IMR-90 (cell line): Measurements from ENCODE around the gene ARHGEF10L. TPM values are rescaled to one million over a fixed set of nuclear protein-coding genes. Genes with fewer than 3 reads are reported as not detected.

ENCODE experiments used
- ATAC-seq: fragments of 200-7000 bp; cut with Tn5 transposase; 2 replicates; pipeline ENCODE4 v1.9.1; 2020; ENCODE audit warnings: low read depth, mild to moderate bottlenecking, moderate library complexity
- BruUV-seq: library from RNA; stranded (reverse); fragments of 400-500 nt; replicated peaks from 2 replicates; lab custom pipeline; 2021; lab: Mats Ljungman, UMichigan
- CTCF ChIA-PET: fragments of 300-600 bp; formaldehyde crosslinking; extraction: SDS; loops from one replicate; lab custom pipeline; 2021; ENCODE audit warnings: antibody characterized with exemption; lab: Yijun Ruan, JAX
- POLR2A ChIA-PET: fragments of 300-600 bp; sonication (Branson Sonifier 250); formaldehyde crosslinking; loops from one replicate; lab custom pipeline; 2022; ENCODE audit warnings: antibody characterized with exemption; ENCODE audit not compliant: unreplicated experiment; lab: Charles Lee
- DNase-seq: peaks from one replicate; pipeline ENCODE4 v3.0.0; 2013
- H2AFZ ChIP-seq: replicated peaks from 2 replicates; pipeline ENCODE3; 2013; ENCODE audit warnings: low read length, mild to moderate bottlenecking; ENCODE audit not compliant: poor library complexity
- H2AK5ac ChIP-seq: 2 replicates; pipeline ENCODE4 v1.6.1; 2013; ENCODE audit warnings: low read depth, low read length, inconsistent platforms
- H2AK9ac ChIP-seq: replicated peaks from 2 replicates; pipeline ENCODE3; 2013; ENCODE audit warnings: mild to moderate bottlenecking, low read depth, low read length, moderate library complexity; ENCODE audit not compliant: poor library complexity
- H2BK120ac ChIP-seq: 2 replicates; pipeline ENCODE4 v1.6.1; 2013; ENCODE audit warnings: low read depth, low read length, inconsistent platforms
- H2BK15ac ChIP-seq: 3 replicates; pipeline ENCODE4 v1.6.1; 2013; ENCODE audit warnings: low read depth, low read length, inconsistent platforms
- H2BK20ac ChIP-seq: 2 replicates; pipeline ENCODE4 v1.6.1; 2013; ENCODE audit warnings: low read depth, mild to moderate bottlenecking, inconsistent platforms, low read length, moderate library complexity
- H2BK5ac ChIP-seq: 2 replicates; pipeline ENCODE4 v1.6.1; 2013; ENCODE audit warnings: mild to moderate bottlenecking, low read depth, low read length, inconsistent platforms; ENCODE audit not compliant: poor library complexity, severe bottlenecking
- H3K14ac ChIP-seq: replicated peaks from 2 replicates; pipeline ENCODE4 v1.6.1; 2013; ENCODE audit warnings: low read depth, low read length, inconsistent platforms
- H3K18ac ChIP-seq: 2 replicates; pipeline ENCODE4 v1.6.1; 2013; ENCODE audit warnings: low read depth, low read length, control low read depth
- H3K23ac ChIP-seq: 2 replicates; pipeline ENCODE4 v1.6.1; 2013; ENCODE audit warnings: low read depth, low read length, inconsistent platforms
- H3K27ac ChIP-seq: 2 replicates; pipeline ENCODE4 v1.5.1; 2013; ENCODE audit warnings: mild to moderate bottlenecking, control low read depth, low read length; ENCODE audit not compliant: insufficient read depth
- H3K27me3 ChIP-seq: 2 replicates; pipeline ENCODE4 v1.6.1; 2013; ENCODE audit warnings: low read length; ENCODE audit not compliant: control insufficient read depth, insufficient read depth
- H3K36me3 ChIP-seq: 2 replicates; pipeline ENCODE4 v1.6.1; 2013; ENCODE audit warnings: low read length, mixed read lengths; ENCODE audit not compliant: control insufficient read depth, insufficient read depth
- H3K4ac ChIP-seq: 2 replicates; pipeline ENCODE4 v1.6.1; 2013; ENCODE audit warnings: low read depth, low read length, inconsistent platforms
- H3K4me1 ChIP-seq: 2 replicates; pipeline ENCODE4 v1.6.1; 2013; ENCODE audit warnings: low read length, mixed read lengths; ENCODE audit not compliant: control insufficient read depth, insufficient read depth
- H3K4me2 ChIP-seq: 2 replicates; pipeline ENCODE4 v1.6.1; 2013; ENCODE audit warnings: low read depth, mild to moderate bottlenecking, control low read depth, low read length, moderate library complexity
- H3K4me3 ChIP-seq: 2 replicates; pipeline ENCODE4 v1.5.1; 2013; ENCODE audit warnings: low read depth, mild to moderate bottlenecking, control low read depth, low read length, moderate library complexity; ENCODE audit not compliant: insufficient read depth
- H3K56ac ChIP-seq: 2 replicates; pipeline ENCODE4 v1.6.1; 2013; ENCODE audit warnings: low read length, inconsistent platforms; ENCODE audit not compliant: insufficient read depth; ENCODE audit errors: extremely low read depth
- H3K79me1 ChIP-seq, 2 experiments: 2 replicates each; pipeline ENCODE4 v1.6.1; 2013; ENCODE audit warnings: low read length in 2 of 2, inconsistent platforms in 1 of 2, low read depth in 1 of 2
- H3K9ac ChIP-seq: 2 replicates; pipeline ENCODE4 v1.6.1; 2013; ENCODE audit warnings: low read depth, low read length, control low read depth
- H3K9me1 ChIP-seq: 2 replicates; pipeline ENCODE4 v1.6.1; 2013; ENCODE audit warnings: low read length, inconsistent platforms; ENCODE audit not compliant: insufficient read depth
- H3K9me3 ChIP-seq: 2 replicates; pipeline ENCODE4 v1.6.1; 2013; ENCODE audit warnings: low read length; ENCODE audit not compliant: control insufficient read depth, insufficient read depth
- H4K20me1 ChIP-seq: 2 replicates; pipeline ENCODE4 v1.6.1; 2013; ENCODE audit warnings: low read length, inconsistent platforms; ENCODE audit not compliant: insufficient read depth
- H4K5ac ChIP-seq: 2 replicates; pipeline ENCODE4 v1.6.1; 2013; ENCODE audit warnings: mild to moderate bottlenecking, low read depth, low read length, control low read depth
- H4K8ac ChIP-seq, 2 experiments: 2 replicates each; pipeline ENCODE4 v1.6.1; 2013; ENCODE audit warnings: low read depth in 2 of 2, low read length in 2 of 2, control low read depth in 1 of 2, inconsistent platforms in 1 of 2
- H4K91ac ChIP-seq: 2 replicates; pipeline ENCODE4 v1.6.1; 2013; ENCODE audit warnings: low read depth, low read length, inconsistent platforms; ENCODE audit not compliant: insufficient read depth
- CEBPB ChIP-seq: IDR thresholded peaks from 2 replicates; pipeline ENCODE4 v1.6.1; 2012; ENCODE audit warnings: low read depth, low read length, improper control_type of control experiment
- ELK1 ChIP-seq: fragments of 150-350 bp; IDR thresholded peaks from 2 replicates; pipeline ENCODE4 v1.6.1; 2016; ENCODE audit warnings: low read depth, mild to moderate bottlenecking, low read length, moderate library complexity, borderline replicate concordance
- POLR2A ChIP-seq: IDR thresholded peaks from 2 replicates; pipeline ENCODE4 v1.6.1; 2012; ENCODE audit warnings: mild to moderate bottlenecking, low read depth, low read length
- RCOR1 ChIP-seq: IDR thresholded peaks from 2 replicates; pipeline ENCODE4 v1.6.1; 2012; ENCODE audit warnings: mild to moderate bottlenecking, low read length, improper control_type of control experiment; ENCODE audit not compliant: insufficient replicate concordance
- SMC3 ChIP-seq: fragments of 150-350 bp; IDR thresholded peaks from 2 replicates; pipeline ENCODE4 v1.6.1; 2016; ENCODE audit warnings: low read depth, mild to moderate bottlenecking, antibody characterized with exemption, low read length, moderate library complexity
- WGBS, 2 experiments: methylation state at CpG; one replicate each; pipeline versions ENCODE4 v1.1.5 to v1.1.7; 2013; ENCODE audit warnings: missing lambda C conversion rate in 2 of 2; ENCODE audit not compliant: insufficient read length in 1 of 2; ENCODE audit errors: extremely low coverage in 2 of 2; 5-methylcytosine and 5-hydroxymethylcytosine counted together
- dilution Hi-C: fragments of 300-500 bp; cut with HindIII; formaldehyde crosslinking; loops from one replicate; pipeline ENCODE4 v1.14.3; 2018; ENCODE audit warnings: low sequenced_read_pairs; ENCODE audit not compliant: unreplicated experiment
- in situ Hi-C: fragments of 300-500 bp; cut with MboI; formaldehyde crosslinking; loops from 3 replicates; pipeline ENCODE4 v1.14.3; 2019; ENCODE audit warnings: low sequenced_read_pairs, inconsistent platforms, mixed read lengths
- intact Hi-C: fragments of 100-400 bp; cut with micrococcal nuclease; formaldehyde crosslinking; loops from 2 replicates; pipeline ENCODE4 v1.10.0; 2022
- polyA plus RNA-seq, 3 experiments: library from polyadenylated mRNA; depleted of rRNA; stranded (reverse); fragments of >200 nt; gene quantifications; 2 replicates each; pipeline ENCODE4 v1.2.3, GENCODE V29; 2012; ENCODE audit warnings: low replicate concordance in 1 of 3
- total RNA-seq: library from RNA; depleted of rRNA; stranded (reverse); fragments of >200 nt; gene quantifications from 2 replicates; pipeline ENCODE4 v1.2.3, GENCODE V29; 2012

ARHGEF10L gene
- total and polyA plus RNA-seq, 2 of the 4 experiments (the other 2 are of a cell fraction) = 4.8 to 12.4 TPM

- TF ChIP-seq CEBPB (no peak), SMC3 (no peak), RCOR1 (no peak)
These were observed 54.5 kb downstream of the ARHGEF10L start (continued) for GRCh38 chr1:17594026-17594425.

GRCh38 chr1:17594690-17595601, 55.4 kb downstream of the ARHGEF10L start:
- no peak overlapping the region for H4K8ac ChIP-seq
- ATAC-seq (no peak; the same call in 1 of the 2 replicates), DNase-seq (no peak)
- H3K9me1 ChIP-seq = peaks cover 6% of the 10 kb centered on the region; the same call in 1 of the 2 replicates
- no peak overlapping the region for H3K27ac ChIP-seq
- POLR2A ChIA-PET = no interaction called here
- no peak overlapping the region for H2AFZ ChIP-seq
- TF ChIP-seq CEBPB (no peak), ELK1 (no peak), POLR2A (no peak)
- intact Hi-C loops = no loop called here
- no peak overlapping the region for H3K56ac ChIP-seq
- H3K9me3 ChIP-seq = no peaks in the 10 kb centered on the region
- H2AK5ac ChIP-seq = no peak overlapping the region
- H3K4me2 ChIP-seq = no peak overlapping the region
- no peak overlapping the region for H2BK120ac ChIP-seq
- no peak overlapping the region for H3K9ac ChIP-seq
- H2BK15ac ChIP-seq = no peak overlapping the region
- no peak overlapping the region for H2AK9ac ChIP-seq
- peaks cover 9% of the 10 kb centered on the region for H3K36me3 ChIP-seq
- no peak overlapping the region for H3K18ac ChIP-seq
- H3K27me3 ChIP-seq = no peaks in the 10 kb centered on the region
- no peak overlapping the region for H3K4ac ChIP-seq
- H4K20me1 ChIP-seq = no peaks in the 10 kb centered on the region
- H2BK5ac ChIP-seq = no peak overlapping the region
- H3K4me3 ChIP-seq = no peak overlapping the region
- H3K4me1 ChIP-seq = no peaks in the 10 kb centered on the region
- in situ Hi-C loops = no loop called here
- no peak overlapping the region for H4K5ac ChIP-seq
- no CpG with 5 or more reads among the region's 8 CpGs for WGBS, 2 experiments
- H4K91ac ChIP-seq = no peak overlapping the region
- no peak overlapping the region for H3K23ac ChIP-seq
- H2BK20ac ChIP-seq = no peak overlapping the region
- peaks cover 0 to 16% of the 10 kb centered on the region in 2 experiments; a peak in 1 of 4 replicates for H3K79me1 ChIP-seq
- dilution Hi-C loops = no loop called here
- BruUV-seq = no TSS peak
- H3K14ac ChIP-seq = no peak overlapping the region
- CTCF ChIA-PET = no interaction called here
